A673 (cell line): ENCODE results near the gene IGF1. TPM values are rescaled to one million over a fixed set of nuclear protein-coding genes. Genes with fewer than 3 reads are reported as not detected.

Experiments used
- BruUV-seq: library from RNA; stranded (reverse); fragments of 400-500 nt; replicated peaks from 2 replicates; lab custom pipeline; 2021; lab: Mats Ljungman, UMichigan
- CTCF ChIA-PET: fragments of 300-600 bp; sonication (Branson Sonifier 250); formaldehyde crosslinking; loops from one replicate; lab custom pipeline; 2022; ENCODE audit warnings: antibody characterized with exemption; lab: Charles Lee
- POLR2A ChIA-PET: fragments of 300-600 bp; sonication (Branson Sonifier 250); formaldehyde crosslinking; loops from one replicate; lab custom pipeline; 2022; ENCODE audit warnings: antibody characterized with exemption; ENCODE audit not compliant: low non-redundant PET; lab: Charles Lee
- DNase-seq: peaks from one replicate; pipeline ENCODE4 v3.0.0-alpha.2; 2015; ENCODE audit warnings: low spot score
- H3K27ac ChIP-seq: fragments of 200-600 bp; sonication (generic); 2 replicates; pipeline ENCODE4 v1.5.1; 2016; ENCODE audit warnings: mixed run types, low read depth, mild to moderate bottlenecking, mixed read lengths, antibody characterized with exemption, low read length; ENCODE audit not compliant: poor library complexity, severe bottlenecking
- H3K27me3 ChIP-seq: fragments of 200-600 bp; sonication (generic); replicated peaks from 2 replicates; pipeline ENCODE4 v1.6.1; 2017; ENCODE audit warnings: mixed run types, low read depth, mild to moderate bottlenecking, mixed read lengths, antibody characterized with exemption, low read length; ENCODE audit not compliant: insufficient read depth, poor library complexity
- H3K36me3 ChIP-seq: fragments of 200-600 bp; sonication (generic); 2 replicates; pipeline ENCODE4 v1.6.1; 2016; ENCODE audit warnings: mixed run types, mild to moderate bottlenecking, mixed read lengths, antibody characterized with exemption, low read length; ENCODE audit not compliant: insufficient read depth, poor library complexity, severe bottlenecking
- H3K4me1 ChIP-seq: fragments of 200-600 bp; sonication (generic); 2 replicates; pipeline ENCODE4 v1.6.1; 2017; ENCODE audit warnings: mixed run types, mild to moderate bottlenecking, mixed read lengths, antibody characterized with exemption, low read length; ENCODE audit not compliant: insufficient read depth, poor library complexity, severe bottlenecking
- H3K4me3 ChIP-seq: fragments of 200-600 bp; sonication (generic); 2 replicates; pipeline ENCODE4 v1.5.1; 2016; ENCODE audit warnings: low read depth, mixed run types, mild to moderate bottlenecking, mixed read lengths, low read length; ENCODE audit not compliant: poor library complexity, severe bottlenecking
- H3K9me3 ChIP-seq: fragments of 200-600 bp; sonication (generic); 2 replicates; pipeline ENCODE4 v1.6.1; 2016; ENCODE audit warnings: mixed run types, low read depth, mild to moderate bottlenecking, mixed read lengths, antibody characterized with exemption, low read length; ENCODE audit not compliant: poor library complexity, severe bottlenecking
- CTCF ChIP-seq: fragments of 300-800, 200-600 bp; sonication (generic); conservative IDR thresholded peaks from 2 replicates; pipeline ENCODE4 v1.5.1; 2017; ENCODE audit warnings: low read depth, mild to moderate bottlenecking, antibody characterized with exemption, low read length, moderate library complexity, mixed read lengths
- EZH2 ChIP-seq: fragments of 200-600 bp; sonication (generic); IDR thresholded peaks from 2 replicates; pipeline ENCODE4 v1.6.1; 2017; ENCODE audit warnings: borderline replicate concordance, low read depth, mild to moderate bottlenecking, mixed read lengths, antibody characterized with exemption, low read length; ENCODE audit not compliant: poor library complexity, severe bottlenecking
- intact Hi-C: fragments of 100-400 bp; cut with micrococcal nuclease; formaldehyde crosslinking; loops from one replicate; pipeline ENCODE4 v1.10.0; 2022; ENCODE audit not compliant: unreplicated experiment
- total RNA-seq: library from RNA; stranded (reverse); gene quantifications from 2 replicates; pipeline ENCODE4 v1.2.3, GENCODE V29; 2021

IGF1 gene
- total RNA-seq, 1 experiment from 2014 or later: 16.4 TPM

DNA sequence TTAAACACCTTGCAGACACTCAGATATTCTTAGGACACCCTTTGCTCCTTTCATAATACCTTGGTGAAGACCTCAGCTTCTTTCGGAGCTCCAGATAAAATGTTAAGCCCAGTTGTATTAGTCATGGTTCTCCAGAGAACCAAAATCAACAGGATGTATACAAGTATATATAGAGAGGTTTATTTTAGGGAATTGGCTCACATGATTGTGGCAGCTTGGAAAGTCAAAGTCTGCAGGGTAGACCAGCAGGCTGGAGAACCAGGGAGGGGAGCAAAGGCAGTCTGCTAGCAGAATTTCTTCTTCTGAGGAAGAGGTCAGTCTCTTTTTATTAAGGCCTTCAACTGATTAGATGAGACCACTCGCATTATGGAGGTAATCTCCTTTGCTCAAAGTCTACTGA, 6.9 kb upstream of the IGF1 start:
- CTCF ChIA-PET: no interaction called here
- Histone ChIP-seq H3K36me3 (no peaks in the 10 kb centered on the region), H3K27ac (no peak overlapping the region), H3K4me3 (no peak overlapping the region), H3K9me3 (no peaks in the 10 kb centered on the region), H3K4me1 (peaks cover 11% of the 10 kb centered on the region), H3K27me3 (no peaks in the 10 kb centered on the region)
- no peak for DNase-seq
- intact Hi-C loops: loop anchor here (10.0 kb wide), 1 partner anchor 392 kb away; no protein-coding TSS in a partner anchor
- POLR2A ChIA-PET: no interaction called here
- no TSS peak for BruUV-seq
- TF ChIP-seq EZH2 (no peak), CTCF (no peak)

GRCh38 chr12:102486153-102486552, 5.8 kb upstream of the IGF1 start:
- no peak overlapping the region for H3K27ac ChIP-seq
- intact Hi-C loops: loop anchor here (10.0 kb wide), 1 partner anchor 391 kb away; no protein-coding TSS in a partner anchor
- CTCF ChIA-PET: no interaction called here
- POLR2A ChIA-PET: no interaction called here
- peaks cover 12% of the 10 kb centered on the region for H3K4me1 ChIP-seq
- H3K27me3 ChIP-seq: no peaks in the 10 kb centered on the region
- H3K36me3 ChIP-seq: no peaks in the 10 kb centered on the region
- H3K9me3 ChIP-seq: no peaks in the 10 kb centered on the region
- no peak for DNase-seq
- H3K4me3 ChIP-seq: no peak overlapping the region
- TF ChIP-seq CTCF (no peak), EZH2 (no peak)
- no TSS peak for BruUV-seq

DNA sequence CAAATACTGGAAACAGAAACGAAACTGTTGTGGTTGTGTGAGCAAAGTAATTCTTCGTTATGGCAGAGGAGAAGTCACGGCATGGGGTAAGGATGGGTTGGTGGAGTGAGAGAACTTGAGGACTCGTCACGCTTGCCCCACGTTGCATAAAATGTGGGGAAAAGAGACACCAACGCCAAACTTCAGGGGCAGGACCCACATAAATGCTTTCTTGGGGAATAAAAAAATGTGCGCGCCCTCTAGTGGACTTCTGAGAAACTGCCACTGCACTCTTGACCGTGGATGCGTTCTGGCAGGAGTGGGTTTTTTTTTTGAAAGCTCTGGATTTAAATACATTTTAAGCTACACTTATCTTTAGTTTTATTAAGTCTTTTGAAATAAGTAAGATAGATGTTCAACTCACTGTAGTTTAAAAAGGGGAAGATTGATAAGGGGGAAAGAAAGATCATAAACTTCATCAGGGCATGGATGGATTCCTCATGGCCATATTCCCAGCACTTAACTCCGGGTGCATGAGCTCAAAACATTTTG, 4.1 kb upstream of the IGF1 start:
- Histone ChIP-seq H3K27ac (no peak overlapping the region), H3K9me3 (no peaks in the 10 kb centered on the region), H3K27me3 (no peaks in the 10 kb centered on the region), H3K4me1 (peaks cover 22% of the 10 kb centered on the region), H3K4me3 (no peak overlapping the region), H3K36me3 (no peaks in the 10 kb centered on the region)
- no TSS peak for BruUV-seq
- DNase-seq: peak; percentile 73
- POLR2A ChIA-PET: no interaction called here
- intact Hi-C loops: loop anchor here (2.0 to 10.0 kb wide), 7 partner anchors 62 to 567 kb away; no protein-coding TSS in a partner anchor
- TF ChIP-seq CTCF: peak; percentile 91
- TF ChIP-seq EZH2: no peak
- CTCF ChIA-PET: interaction anchor here (0.5 to 0.6 kb wide), 4 partner anchors 13 to 364 kb away, joined by 3 read pairs; partner anchors contain the start of genes NUP37 and PARPBP
